AG10803 (cell line): ENCODE measurements around the gene GEMIN7.

ENCODE experiments used
- DNase-seq: peaks from one replicate; pipeline ENCODE4 v3.0.0; 2010; ENCODE audit warnings: low read depth
- H3K4me3 ChIP-seq: 2 replicates; pipeline ENCODE4 v1.5.1; 2011; ENCODE audit warnings: mild to moderate bottlenecking, low read length, control low read depth
- CTCF ChIP-seq: conservative IDR thresholded peaks from 2 replicates; pipeline ENCODE4 v1.5.1; 2011; ENCODE audit warnings: mild to moderate bottlenecking, low read length, control low read depth, inconsistent platforms

GEMIN7 gene

GRCh38 chr19:45091031-45091923 lies 12.2 kb downstream of the GEMIN7 start:
- peak overlapping the region; percentile 88 for H3K4me3 ChIP-seq
- DNase-seq: peak; percentile 99
- TF ChIP-seq CTCF: no peak

GRCh38 chr19:45092747-45093678 lies 14.0 kb downstream of the GEMIN7 start, which contains the start of gene PPP1R37:
Gene PPP1R37 (plus strand): TSS chr19:45093179. CDS start chr19:45093326, 147 bp downstream.
- DNase-seq: peak; percentile 98

GRCh38 chr19:45094137-45094536 lies 15.1 kb downstream of the GEMIN7 start:
- TF ChIP-seq CTCF: no peak

More at GRCh38 chr19:45092747-45093678, 14.0 kb downstream of the GEMIN7 start, which contains the start of gene PPP1R37:
- peak within 1 kb of the TSS; percentile 88 for H3K4me3 ChIP-seq
- no peak for TF ChIP-seq CTCF

GRCh38 chr19:45094707-45095106 lies 15.6 kb downstream of the GEMIN7 start:
- no peak for DNase-seq
- no peak for TF ChIP-seq CTCF
- peak overlapping the region; percentile 88 for H3K4me3 ChIP-seq

More at GRCh38 chr19:45094137-45094536, 15.1 kb downstream of the GEMIN7 start:
- DNase-seq: no peak
- H3K4me3 ChIP-seq: peak overlapping the region; percentile 88

- no peak overlapping the region for H3K4me3 ChIP-seq
- no peak for TF ChIP-seq CTCF
- no peak for DNase-seq
Observed at GRCh38 chr19:45095496-45096413, 16.7 kb downstream of the GEMIN7 start.

- TF ChIP-seq CTCF: no peak
- H3K4me3 ChIP-seq: no peak overlapping the region
- DNase-seq: no peak
Observed at GRCh38 chr19:45096700-45097099, 17.6 kb downstream of the GEMIN7 start.
